Kidney capillary endothelial cell (primary cell): ENCODE measurements around the gene POMC.
A peak's percentile ranks its signal among the peaks of the same experiment; 100 is the strongest.
"Not testable (repeated sequence)": the region's sequence is repeated elsewhere in the genome, so short reads cannot be mapped to it uniquely, and the experiment has no call there.

Experiments used
- DNase-seq: peaks from one replicate; pipeline ENCODE4 v3.0.0-alpha.2; 2018; ENCODE audit warnings: low spot score

Gene POMC

GRCh38 chr2:25168256-25169072 lies at the start of gene POMC:
TSS of gene POMC (minus strand) at chr2:25168580. CDS start at chr2:25164772, 3,808 bp downstream.
- DNase-seq: peak; percentile 19

- no peak for DNase-seq
Observed at GRCh38 chr2:25218100-25218499, 49.7 kb upstream of the POMC start.

GRCh38 chr2:25215948-25216679 lies 47.7 kb upstream of the POMC start:
- DNase-seq: peak; percentile 28

GRCh38 chr2:25215232-25215631 lies 46.9 kb upstream of the POMC start:
- no peak for DNase-seq

GRCh38 chr2:25213229-25213628 lies 44.8 kb upstream of the POMC start:
- no peak for DNase-seq

GRCh38 chr2:25210923-25211322 lies 42.5 kb upstream of the POMC start:
- DNase-seq: not testable (repeated sequence)

GRCh38 chr2:25207078-25207545 lies 38.7 kb upstream of the POMC start:
- DNase-seq: no peak

- no peak for DNase-seq
Observed at GRCh38 chr2:25204190-25204838, 35.9 kb upstream of the POMC start.

GRCh38 chr2:25202275-25202674 lies 33.9 kb upstream of the POMC start:
- DNase-seq: no peak

- no peak for DNase-seq
Observed at GRCh38 chr2:25201794-25202193, 33.4 kb upstream of the POMC start.

- no peak for DNase-seq
Observed at GRCh38 chr2:25201265-25201664, 32.9 kb upstream of the POMC start.

GRCh38 chr2:25198576-25198975 lies 30.2 kb upstream of the POMC start:
- DNase-seq: no peak

- no peak for DNase-seq
Observed at GRCh38 chr2:25198209-25198525, 29.8 kb upstream of the POMC start.

GRCh38 chr2:25197336-25198208 lies 29.2 kb upstream of the POMC start:
- no peak for DNase-seq

- no peak for DNase-seq
Observed at GRCh38 chr2:25194576-25195122, 26.3 kb upstream of the POMC start.

- no peak for DNase-seq
Observed at GRCh38 chr2:25190536-25190935, 22.2 kb upstream of the POMC start.

GRCh38 chr2:25188405-25188804 lies 20.0 kb upstream of the POMC start:
- DNase-seq: no peak

- DNase-seq: no peak
Observed at GRCh38 chr2:25187729-25188350, 19.5 kb upstream of the POMC start.

- no peak for DNase-seq
Observed at GRCh38 chr2:25184254-25184653, 15.9 kb upstream of the POMC start.

- DNase-seq: no peak
Observed at GRCh38 chr2:25178976-25179375, 10.6 kb upstream of the POMC start.

- no peak for DNase-seq
Observed at GRCh38 chr2:25177211-25177611, 8.8 kb upstream of the POMC start.
